ENCODE results near the gene TNFRSF14. TPM values are rescaled to one million over a fixed set of nuclear protein-coding genes. Genes with fewer than 3 reads are reported as not detected.

The TNFRSF14 gene
- total and polyA plus RNA-seq, 9 donors, result 11.0 to 33.8 (median 15.2) TPM

DNA sequence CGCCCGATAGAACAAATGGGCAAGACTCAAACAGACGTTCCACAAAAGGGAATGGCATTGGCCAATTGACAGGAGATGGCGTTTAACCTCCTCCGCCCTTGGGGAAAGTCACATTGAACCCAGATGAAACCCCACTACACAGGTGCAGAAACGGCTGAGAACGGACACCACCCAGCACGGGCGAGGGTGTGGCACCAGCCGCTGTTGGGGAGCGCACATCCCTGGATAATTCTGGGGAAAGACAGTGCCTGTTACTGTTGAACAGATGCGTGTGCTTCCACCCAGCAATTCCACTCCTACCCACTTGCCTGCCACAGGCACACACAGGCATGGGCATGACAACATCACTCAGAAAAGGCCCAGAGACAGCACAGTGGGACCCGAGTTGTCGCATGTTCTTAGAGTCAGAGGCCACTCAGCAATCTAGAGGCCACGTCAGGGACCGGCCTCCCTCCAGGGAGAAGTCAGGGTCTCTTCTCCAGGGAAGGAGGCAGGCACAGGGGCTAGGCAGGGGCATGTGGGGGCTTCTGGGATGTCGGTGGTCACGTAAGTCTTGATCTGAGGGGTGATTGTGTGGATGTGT lies 45.6 kb downstream of the TNFRSF14 start:
- Histone ChIP-seq H3K4me1 (ENCODE audit: control insufficient read depth, insufficient read depth, low read length) (peaks cover 3% of the 10 kb centered on the region), H3K27ac (ENCODE audit: low read length) (no peak overlapping the region), H3K4me3 (ENCODE audit: low read length) (no peak overlapping the region), H3K27me3 (ENCODE audit: control insufficient read depth, insufficient read depth, low read length) (peaks cover 5% of the 10 kb centered on the region), H3K9me3 (replicated peaks; ENCODE audit: control insufficient read depth, low read depth, low read length) (peaks cover 5% of the 10 kb centered on the region), H3K36me3 (ENCODE audit: control insufficient read depth, insufficient read depth, low read length) (no peaks in the 10 kb centered on the region)
- no peak for DNase-seq
- 90% methylated on average over 9 of the region's 18 CpGs for WGBS (ENCODE audit: insufficient coverage)

- H3K36me3 ChIP-seq (ENCODE audit: control insufficient read depth, insufficient read depth, low read length), result no peaks in the 10 kb centered on the region
- H3K27ac ChIP-seq (ENCODE audit: low read length), result no peak overlapping the region
- no peak for DNase-seq
- WGBS (ENCODE audit: insufficient coverage), result 76% methylated on average over 14 of the region's 15 CpGs
- H3K9me3 ChIP-seq (replicated peaks; ENCODE audit: control insufficient read depth, low read depth, low read length), result peaks cover 5% of the 10 kb centered on the region
- H3K27me3 ChIP-seq (ENCODE audit: control insufficient read depth, insufficient read depth, low read length), result peaks cover 5% of the 10 kb centered on the region
- H3K4me1 ChIP-seq (ENCODE audit: control insufficient read depth, insufficient read depth, low read length), result peaks cover 8% of the 10 kb centered on the region
- H3K4me3 ChIP-seq (ENCODE audit: low read length), result no peak overlapping the region
These were observed 46.2 kb downstream of the TNFRSF14 start for GRCh38 chr1:2602311-2602835.

DNA sequence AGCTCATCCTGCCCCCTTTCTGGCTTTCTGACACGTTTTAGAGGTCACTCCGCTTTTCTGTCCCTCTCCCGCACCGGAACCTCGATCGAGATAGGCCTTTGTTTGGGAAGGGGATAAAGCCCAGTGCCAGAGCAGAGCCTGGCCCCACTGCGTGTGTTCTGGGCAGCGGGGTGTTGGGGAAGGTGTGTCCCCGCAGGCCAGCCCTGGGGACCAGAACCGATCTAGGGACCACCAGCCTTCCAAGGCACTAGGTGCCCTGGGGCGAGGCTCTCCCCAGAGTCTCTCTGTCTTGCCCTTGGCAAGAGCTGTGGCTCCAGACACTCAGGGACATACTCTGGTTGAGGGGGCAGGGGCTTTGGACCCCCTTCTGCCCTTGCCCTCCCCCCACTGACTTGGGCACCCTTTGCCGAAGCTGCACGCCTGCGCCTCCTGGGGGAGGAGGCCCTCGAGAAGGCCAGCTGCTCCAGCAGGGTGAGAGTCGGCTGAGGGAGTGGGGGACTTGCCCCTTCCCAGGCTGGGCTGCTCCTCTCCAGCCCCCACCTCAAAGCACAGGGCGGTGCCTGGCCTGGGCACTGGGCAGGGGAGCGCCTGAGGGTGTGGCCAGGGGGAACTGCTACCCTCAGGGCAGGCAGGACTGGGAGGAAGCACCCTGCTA lies 46.8 kb downstream of the TNFRSF14 start:
- peaks cover 5% of the 10 kb centered on the region for H3K27me3 ChIP-seq (ENCODE audit: control insufficient read depth, insufficient read depth, low read length)
- WGBS (ENCODE audit: insufficient coverage), result 73% methylated on average over 11 of the region's 18 CpGs
- no peaks in the 10 kb centered on the region for H3K36me3 ChIP-seq (ENCODE audit: control insufficient read depth, insufficient read depth, low read length)

GRCh38 chr1:2603521-2604155 lies 47.5 kb downstream of the TNFRSF14 start:
- no peak overlapping the region for H3K27ac ChIP-seq (ENCODE audit: low read length)
- no peak for DNase-seq
- H3K4me3 ChIP-seq (ENCODE audit: low read length), result no peak overlapping the region
- no peaks in the 10 kb centered on the region for H3K36me3 ChIP-seq (ENCODE audit: control insufficient read depth, insufficient read depth, low read length)
- H3K27me3 ChIP-seq (ENCODE audit: control insufficient read depth, insufficient read depth, low read length), result peaks cover 5% of the 10 kb centered on the region
- 81% methylated on average over 21 of the region's 25 CpGs for whole genome bisulfite sequencing (ENCODE audit: insufficient coverage)
- peaks cover 15% of the 10 kb centered on the region for H3K4me1 ChIP-seq (ENCODE audit: control insufficient read depth, insufficient read depth, low read length)
- peaks cover 2% of the 10 kb centered on the region for H3K9me3 ChIP-seq (replicated peaks; ENCODE audit: control insufficient read depth, low read depth, low read length)

More for the DNA sequence above, 46.8 kb downstream of the TNFRSF14 start:
- Histone ChIP-seq H3K27ac (ENCODE audit: low read length) (no peak overlapping the region), H3K4me1 (ENCODE audit: control insufficient read depth, insufficient read depth, low read length) (peaks cover 13% of the 10 kb centered on the region), H3K4me3 (ENCODE audit: low read length) (no peak overlapping the region), H3K9me3 (replicated peaks; ENCODE audit: control insufficient read depth, low read depth, low read length) (peaks cover 5% of the 10 kb centered on the region)
- DNase-seq, result no peak

- WGBS (ENCODE audit: insufficient coverage), result 82% methylated on average over 10 of the region's 19 CpGs
- no peaks in the 10 kb centered on the region for H3K9me3 ChIP-seq (replicated peaks; ENCODE audit: control insufficient read depth, low read depth, low read length)
- H3K27me3 ChIP-seq (ENCODE audit: control insufficient read depth, insufficient read depth, low read length), result peaks cover 5% of the 10 kb centered on the region
- H3K27ac ChIP-seq (ENCODE audit: low read length), result no peak overlapping the region
- no peak overlapping the region for H3K4me3 ChIP-seq (ENCODE audit: low read length)
- no peak for DNase-seq
- H3K4me1 ChIP-seq (ENCODE audit: control insufficient read depth, insufficient read depth, low read length), result peaks cover 15% of the 10 kb centered on the region
- H3K36me3 ChIP-seq (ENCODE audit: control insufficient read depth, insufficient read depth, low read length), result no peaks in the 10 kb centered on the region
These were observed 48.1 kb downstream of the TNFRSF14 start for GRCh38 chr1:2604156-2604843.

DNA sequence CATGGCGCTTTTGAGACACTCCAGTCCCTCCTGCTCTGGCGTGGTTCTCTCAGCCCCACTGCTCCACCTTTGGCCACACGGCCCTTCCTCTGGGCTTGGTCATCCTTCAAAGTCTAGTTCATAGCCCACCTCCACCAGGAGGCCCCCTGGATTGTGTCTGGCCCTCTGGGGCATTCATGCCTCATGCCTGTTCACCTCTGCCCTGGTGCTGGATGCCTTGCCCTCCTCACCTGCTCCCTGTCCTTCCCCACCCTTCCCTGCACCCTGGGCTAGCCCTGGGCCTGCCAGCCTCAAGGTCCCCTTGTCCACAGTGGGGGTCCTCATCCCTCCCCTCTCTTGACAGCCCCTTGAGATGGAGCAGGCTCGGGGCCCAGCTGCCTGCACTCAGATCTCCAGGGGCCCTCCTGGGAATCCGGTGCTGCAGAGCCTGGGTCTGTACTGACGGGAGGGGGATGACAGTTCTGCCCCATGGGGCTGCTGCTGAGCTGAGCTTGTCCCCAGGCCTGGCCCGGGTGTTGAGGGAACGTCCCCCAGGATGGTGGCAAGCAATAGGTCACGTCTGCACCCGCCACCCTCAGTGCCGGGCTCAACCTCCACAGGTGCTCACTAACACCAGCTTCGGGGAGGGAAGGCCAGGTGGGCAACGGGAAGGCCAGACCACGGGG lies 48.8 kb downstream of the TNFRSF14 start:
- Histone ChIP-seq H3K4me1 (ENCODE audit: control insufficient read depth, insufficient read depth, low read length) (peaks cover 15% of the 10 kb centered on the region), H3K9me3 (replicated peaks; ENCODE audit: control insufficient read depth, low read depth, low read length) (no peaks in the 10 kb centered on the region), H3K36me3 (ENCODE audit: control insufficient read depth, insufficient read depth, low read length) (no peaks in the 10 kb centered on the region), H3K27me3 (ENCODE audit: control insufficient read depth, insufficient read depth, low read length) (peaks cover 7% of the 10 kb centered on the region), H3K4me3 (ENCODE audit: low read length) (no peak overlapping the region), H3K27ac (ENCODE audit: low read length) (no peak overlapping the region)
- no peak for DNase-seq
- WGBS (ENCODE audit: insufficient coverage), result 71% methylated on average over 8 of the region's 14 CpGs

DNA sequence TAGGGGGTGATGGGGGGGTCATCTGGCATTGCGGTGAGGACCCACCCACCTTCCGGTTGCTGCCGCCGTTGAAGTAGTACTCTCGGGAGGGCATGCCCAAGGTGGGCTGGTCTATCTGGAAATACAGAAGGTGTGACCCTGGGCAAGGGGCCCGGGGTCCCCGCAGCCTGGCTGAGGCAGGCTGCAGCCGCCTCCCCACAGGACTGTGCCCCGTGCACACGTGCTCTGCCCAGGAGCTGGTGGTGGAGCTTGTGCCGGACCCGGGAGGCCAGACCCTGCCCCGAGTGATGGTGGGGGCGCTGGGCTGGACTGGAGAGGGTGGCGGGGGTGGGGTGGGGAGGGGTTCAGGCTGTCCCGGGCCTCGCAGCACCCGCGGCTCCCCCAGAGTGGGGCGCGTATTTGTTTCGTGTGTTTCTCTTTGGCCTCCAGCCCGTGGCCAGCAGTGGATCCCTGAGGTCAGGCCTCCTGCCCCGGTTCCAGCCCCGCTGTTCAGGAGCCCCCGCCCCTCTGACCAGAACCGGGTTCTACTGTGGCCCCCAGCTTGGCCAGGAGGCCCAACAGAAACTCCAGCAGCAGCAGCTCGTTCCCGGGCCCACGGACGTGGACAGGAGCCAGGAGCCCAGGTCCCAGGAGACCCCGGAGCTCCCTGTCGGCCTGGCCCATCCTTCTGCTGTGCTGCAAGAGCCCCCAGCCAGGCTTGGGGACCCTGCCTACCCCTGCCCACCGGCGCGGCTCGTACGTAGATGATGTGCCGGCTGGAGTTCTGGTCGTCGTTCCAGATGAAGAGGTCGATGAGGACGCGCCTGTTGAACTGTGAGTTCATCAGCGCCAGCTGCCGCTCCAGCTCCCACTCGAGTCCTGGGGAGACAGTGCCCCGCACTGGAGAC lies 49.6 kb downstream of the TNFRSF14 start:
- Histone ChIP-seq H3K4me3 (ENCODE audit: low read length) (no peak overlapping the region), H3K27me3 (ENCODE audit: control insufficient read depth, insufficient read depth, low read length) (peaks cover 10% of the 10 kb centered on the region), H3K9me3 (replicated peaks; ENCODE audit: control insufficient read depth, low read depth, low read length) (no peaks in the 10 kb centered on the region), H3K4me1 (ENCODE audit: control insufficient read depth, insufficient read depth, low read length) (peaks cover 20% of the 10 kb centered on the region), H3K27ac (ENCODE audit: low read length) (no peak overlapping the region), H3K36me3 (ENCODE audit: control insufficient read depth, insufficient read depth, low read length) (no peaks in the 10 kb centered on the region)
- WGBS (ENCODE audit: insufficient coverage), result 71% methylated on average over 40 of the region's 48 CpGs
- DNase-seq, result no peak

DNA sequence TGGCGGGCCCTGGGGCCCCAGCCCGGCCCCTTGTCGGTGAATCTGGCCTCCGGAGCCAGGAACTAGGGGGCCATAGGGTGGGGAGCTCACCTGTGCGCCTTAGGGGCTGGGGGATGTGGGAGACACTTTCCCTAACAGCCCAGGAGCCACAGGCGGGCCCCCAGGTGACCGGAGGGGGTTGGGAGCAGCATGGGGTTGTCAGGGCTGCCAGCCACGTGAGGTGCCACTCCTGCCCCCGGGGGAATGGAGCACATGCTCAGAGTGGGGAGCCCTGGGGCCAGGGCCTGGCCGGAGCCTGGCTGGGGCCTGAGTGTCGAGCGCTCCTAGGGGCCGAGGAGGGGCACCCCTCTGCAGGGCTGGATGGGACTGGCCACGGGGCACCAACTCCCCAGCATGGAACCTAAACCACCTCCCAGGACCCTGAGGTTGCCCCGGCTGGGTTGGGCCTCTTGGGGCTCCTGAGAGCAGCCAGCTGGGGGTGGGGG lies 50.3 kb downstream of the TNFRSF14 start:
- H3K4me3 ChIP-seq (ENCODE audit: low read length), result no peak overlapping the region
- WGBS (ENCODE audit: insufficient coverage), result 83% methylated on average over 13 of the region's 15 CpGs
- H3K36me3 ChIP-seq (ENCODE audit: control insufficient read depth, insufficient read depth, low read length), result no peaks in the 10 kb centered on the region
- DNase-seq, result no peak
- H3K4me1 ChIP-seq (ENCODE audit: control insufficient read depth, insufficient read depth, low read length), result peaks cover 25% of the 10 kb centered on the region
- no peaks in the 10 kb centered on the region for H3K9me3 ChIP-seq (replicated peaks; ENCODE audit: control insufficient read depth, low read depth, low read length)
- H3K27me3 ChIP-seq (ENCODE audit: control insufficient read depth, insufficient read depth, low read length), result peaks cover 10% of the 10 kb centered on the region
- no peak overlapping the region for H3K27ac ChIP-seq (ENCODE audit: low read length)

All from muscle of leg (tissue), 11 donors.